Fibroblast of pulmonary artery (primary cell): ENCODE results near the gene PTPRN2.
"Not testable (repeated sequence)": the region's sequence is repeated elsewhere in the genome, so short reads cannot be mapped to it uniquely, and the experiment has no call there.

ENCODE experiments used
- DNase-seq: peaks from one replicate; pipeline ENCODE4 v3.0.0-alpha.2; 2010; ENCODE audit warnings: low read depth
- H3K4me3 ChIP-seq: replicated peaks from 2 replicates; pipeline ENCODE4 v1.5.1; 2011; ENCODE audit warnings: low read depth, mild to moderate bottlenecking, control low read depth, low read length, moderate library complexity
- TF ChIP-seq, protein P1 (sequence below): IDR thresholded peaks from 2 replicates; pipeline ENCODE4 v1.5.1; 2011; ENCODE audit warnings: mild to moderate bottlenecking, control low read depth, low read length, inconsistent platforms; ENCODE audit errors: missing control alignments

Gene PTPRN2

GRCh38 chr7:157918326-157919080, 669.1 kb downstream of the PTPRN2 start:
- DNase-seq = no peak
- TF ChIP-seq, protein P1, sequence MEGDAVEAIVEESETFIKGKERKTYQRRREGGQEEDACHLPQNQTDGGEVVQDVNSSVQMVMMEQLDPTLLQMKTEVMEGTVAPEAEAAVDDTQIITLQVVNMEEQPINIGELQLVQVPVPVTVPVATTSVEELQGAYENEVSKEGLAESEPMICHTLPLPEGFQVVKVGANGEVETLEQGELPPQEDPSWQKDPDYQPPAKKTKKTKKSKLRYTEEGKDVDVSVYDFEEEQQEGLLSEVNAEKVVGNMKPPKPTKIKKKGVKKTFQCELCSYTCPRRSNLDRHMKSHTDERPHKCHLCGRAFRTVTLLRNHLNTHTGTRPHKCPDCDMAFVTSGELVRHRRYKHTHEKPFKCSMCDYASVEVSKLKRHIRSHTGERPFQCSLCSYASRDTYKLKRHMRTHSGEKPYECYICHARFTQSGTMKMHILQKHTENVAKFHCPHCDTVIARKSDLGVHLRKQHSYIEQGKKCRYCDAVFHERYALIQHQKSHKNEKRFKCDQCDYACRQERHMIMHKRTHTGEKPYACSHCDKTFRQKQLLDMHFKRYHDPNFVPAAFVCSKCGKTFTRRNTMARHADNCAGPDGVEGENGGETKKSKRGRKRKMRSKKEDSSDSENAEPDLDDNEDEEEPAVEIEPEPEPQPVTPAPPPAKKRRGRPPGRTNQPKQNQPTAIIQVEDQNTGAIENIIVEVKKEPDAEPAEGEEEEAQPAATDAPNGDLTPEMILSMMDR = no peak
- no peak overlapping the region for H3K4me3 ChIP-seq

DNA sequence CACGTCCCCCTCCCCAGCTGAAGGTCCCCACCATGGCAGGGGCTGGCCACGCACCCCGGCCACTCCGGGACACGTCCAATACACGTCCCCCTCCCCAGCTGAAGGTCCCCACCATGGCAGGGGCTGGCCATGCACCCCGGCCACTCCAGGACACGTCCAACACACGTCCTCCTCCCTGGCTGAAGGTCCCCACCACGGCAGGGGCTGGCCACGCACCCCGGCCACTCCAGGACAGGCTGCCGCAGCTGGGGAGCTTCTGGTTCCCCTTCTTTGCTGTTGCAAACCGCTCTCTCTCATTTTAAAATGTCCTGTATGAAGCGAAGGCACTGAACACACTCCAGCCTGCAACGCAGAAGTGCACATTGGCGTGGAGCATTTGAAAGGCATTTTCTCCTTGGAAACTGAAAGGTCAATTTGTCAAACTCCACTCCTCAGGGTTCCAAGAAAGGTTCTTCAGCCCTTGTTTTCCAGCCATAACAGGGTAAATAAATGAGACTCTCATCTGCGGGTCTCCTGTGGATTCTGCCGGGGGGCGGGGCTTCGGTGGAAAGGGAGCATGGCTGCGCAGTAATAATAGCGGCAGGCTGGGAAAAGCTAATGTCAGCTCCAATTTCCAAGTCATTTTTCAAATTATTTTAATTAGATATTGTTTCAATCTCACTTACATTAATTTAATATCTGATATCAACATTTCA, 670.5 kb downstream of the PTPRN2 start:
- TF ChIP-seq, protein P1 = no peak

GRCh38 chr7:157910446-157910845, 677.2 kb downstream of the PTPRN2 start:
- TF ChIP-seq, protein P1 = no peak
- H3K4me3 ChIP-seq = no peak overlapping the region
- no peak for DNase-seq

More for the DNA sequence above, 670.5 kb downstream of the PTPRN2 start:
- no peak for DNase-seq
- no peak overlapping the region for H3K4me3 ChIP-seq

GRCh38 chr7:157910045-157910444, 677.6 kb downstream of the PTPRN2 start:
- not testable (repeated sequence) for H3K4me3 ChIP-seq, DNase-seq

DNA sequence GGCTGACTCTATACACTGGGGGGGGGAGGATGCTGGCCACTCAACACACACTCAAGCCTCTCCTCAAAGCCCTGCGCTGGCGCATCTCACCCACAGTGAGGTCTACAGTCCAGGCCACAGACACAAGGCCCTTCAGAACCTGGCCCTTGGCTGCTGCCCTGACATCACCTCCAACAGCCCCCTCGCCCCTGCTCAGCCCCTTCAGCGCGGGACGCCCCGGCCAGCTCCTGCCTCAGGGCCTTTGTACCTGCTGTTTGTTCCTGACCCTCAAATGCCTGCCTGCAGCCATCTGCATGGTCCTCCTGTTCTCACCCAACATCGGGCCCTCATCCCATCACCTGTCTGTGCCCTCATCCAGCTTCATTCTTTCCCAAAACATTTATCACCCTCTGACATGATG, 678.3 kb downstream of the PTPRN2 start:
- TF ChIP-seq, protein P1 = no peak
- DNase-seq = no peak
- H3K4me3 ChIP-seq = no peak overlapping the region

GRCh38 chr7:157908006-157908782, 679.4 kb downstream of the PTPRN2 start:
- H3K4me3 ChIP-seq = no peak overlapping the region

More at GRCh38 chr7:157908006-157908782, 679.4 kb downstream of the PTPRN2 start:
- TF ChIP-seq, protein P1 = no peak
- DNase-seq = no peak
